Nephron (organoid): ENCODE results near the gene PHLPP1.
A peak's percentile ranks its signal among the peaks of the same experiment; 100 is the strongest.

Experiments
- H3K27ac Mint-ChIP-seq, 3 experiments: 2 replicates each; pipeline ENCODE4 v1.8.0; 2020; ENCODE audit warnings: mixed read lengths in 3 of 3, mild to moderate bottlenecking in 2 of 3, moderate library complexity in 1 of 3
- H3K27me3 Mint-ChIP-seq: 2 replicates; pipeline ENCODE4 v1.8.0; 2021; ENCODE audit warnings: low read depth, mild to moderate bottlenecking, moderate library complexity, mixed read lengths
- H3K36me3 Mint-ChIP-seq: 2 replicates; pipeline ENCODE4 v1.8.0; 2020; ENCODE audit warnings: low read depth, mixed read lengths
- H3K4me1 Mint-ChIP-seq: 2 replicates; pipeline ENCODE4 v1.8.0; 2020; ENCODE audit warnings: mixed read lengths
- H3K4me3 Mint-ChIP-seq, 3 experiments: 2 replicates each; pipeline ENCODE4 v1.8.0; 2020; ENCODE audit warnings: mild to moderate bottlenecking in 3 of 3, mixed read lengths in 3 of 3, moderate library complexity in 2 of 3
- H3K9me3 Mint-ChIP-seq: 2 replicates; pipeline ENCODE4 v1.8.0; 2020; ENCODE audit warnings: mixed read lengths
- TF ChIP-seq, protein P1 (sequence below), 3 experiments: fragments of 200-600 bp; sonication (generic); IDR thresholded peaks; one replicate each; pipeline ENCODE4 v1.5.0; 2021; ENCODE audit warnings: antibody characterized with exemption in 3 of 3; ENCODE audit not compliant: unreplicated experiment in 3 of 3

The PHLPP1 gene

DNA sequence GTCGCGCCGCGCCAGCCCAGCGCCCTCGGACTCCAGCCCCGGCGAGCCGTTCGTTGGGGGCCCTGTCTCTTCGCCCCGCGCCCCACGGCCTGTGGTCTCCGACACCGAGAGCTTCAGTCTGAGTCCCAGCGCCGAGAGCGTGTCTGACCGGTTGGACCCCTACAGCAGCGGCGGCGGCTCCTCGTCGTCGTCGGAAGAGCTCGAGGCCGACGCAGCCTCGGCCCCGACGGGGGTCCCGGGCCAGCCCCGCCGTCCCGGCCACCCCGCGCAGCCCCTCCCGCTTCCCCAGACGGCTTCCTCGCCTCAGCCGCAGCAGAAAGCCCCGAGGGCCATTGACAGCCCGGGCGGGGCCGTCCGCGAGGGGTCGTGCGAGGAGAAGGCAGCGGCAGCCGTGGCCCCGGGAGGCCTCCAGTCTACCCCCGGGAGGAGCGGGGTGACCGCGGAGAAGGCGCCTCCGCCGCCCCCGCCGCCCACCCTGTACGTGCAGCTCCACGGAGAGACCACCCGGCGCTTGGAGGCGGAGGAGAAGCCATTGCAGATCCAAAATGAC is 1.4 kb downstream of the PHLPP1 start:
- Mint-ChIP-seq H3K27me3 (no peaks in the 10 kb centered on the region), H3K27ac (peak overlapping the region; percentile 70 to 82 (median 81)), H3K4me1 (peaks cover 52% of the 10 kb centered on the region), H3K4me3 (peak overlapping the region; percentile 85 to 94 (median 91)), H3K36me3 (no peaks in the 10 kb centered on the region), H3K9me3 (no peaks in the 10 kb centered on the region)
- TF ChIP-seq, protein P1, sequence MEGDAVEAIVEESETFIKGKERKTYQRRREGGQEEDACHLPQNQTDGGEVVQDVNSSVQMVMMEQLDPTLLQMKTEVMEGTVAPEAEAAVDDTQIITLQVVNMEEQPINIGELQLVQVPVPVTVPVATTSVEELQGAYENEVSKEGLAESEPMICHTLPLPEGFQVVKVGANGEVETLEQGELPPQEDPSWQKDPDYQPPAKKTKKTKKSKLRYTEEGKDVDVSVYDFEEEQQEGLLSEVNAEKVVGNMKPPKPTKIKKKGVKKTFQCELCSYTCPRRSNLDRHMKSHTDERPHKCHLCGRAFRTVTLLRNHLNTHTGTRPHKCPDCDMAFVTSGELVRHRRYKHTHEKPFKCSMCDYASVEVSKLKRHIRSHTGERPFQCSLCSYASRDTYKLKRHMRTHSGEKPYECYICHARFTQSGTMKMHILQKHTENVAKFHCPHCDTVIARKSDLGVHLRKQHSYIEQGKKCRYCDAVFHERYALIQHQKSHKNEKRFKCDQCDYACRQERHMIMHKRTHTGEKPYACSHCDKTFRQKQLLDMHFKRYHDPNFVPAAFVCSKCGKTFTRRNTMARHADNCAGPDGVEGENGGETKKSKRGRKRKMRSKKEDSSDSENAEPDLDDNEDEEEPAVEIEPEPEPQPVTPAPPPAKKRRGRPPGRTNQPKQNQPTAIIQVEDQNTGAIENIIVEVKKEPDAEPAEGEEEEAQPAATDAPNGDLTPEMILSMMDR (IDR thresholded peaks at IDR 0.05; ENCODE audit: unreplicated experiment in 3 of 3) = no peak

DNA sequence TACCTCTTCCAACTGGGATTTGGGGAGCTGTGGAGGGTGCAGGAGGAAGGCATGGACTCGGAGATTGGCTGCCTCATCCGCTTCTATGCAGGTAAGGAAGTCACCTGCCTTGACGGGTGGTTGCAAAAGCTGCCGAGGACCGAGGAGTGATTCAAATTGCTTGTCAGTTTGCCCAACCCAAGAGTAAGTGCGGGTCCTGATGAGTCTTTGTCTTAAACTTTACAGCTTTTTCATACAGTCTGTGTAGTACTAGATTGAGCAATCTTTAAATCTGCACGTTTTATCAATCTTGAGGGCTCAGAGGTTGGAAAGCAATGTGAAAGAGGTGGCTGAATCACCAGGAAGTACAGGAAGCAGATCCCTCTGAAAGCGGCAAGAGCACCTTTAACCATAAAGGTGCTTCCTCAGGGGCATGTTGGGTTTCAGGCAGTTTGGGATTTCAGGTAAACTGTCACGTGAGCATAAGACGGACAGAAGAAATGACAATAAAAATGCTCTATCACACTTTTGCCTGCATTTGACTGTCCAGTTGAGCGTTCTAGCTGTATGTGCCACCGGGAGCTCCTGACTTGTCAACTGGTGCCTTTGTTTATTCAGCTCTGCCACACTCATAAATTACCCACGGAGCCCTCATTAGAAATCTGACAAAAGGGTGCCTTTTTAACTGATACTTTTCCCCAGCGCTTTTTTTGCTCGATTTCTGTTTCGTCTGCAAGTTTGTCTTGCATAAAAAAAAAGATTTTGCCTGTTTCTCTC is 2.0 kb downstream of the PHLPP1 start:
- Mint-ChIP-seq H3K9me3 (no peaks in the 10 kb centered on the region), H3K4me1 (peaks cover 58% of the 10 kb centered on the region), H3K27me3 (no peaks in the 10 kb centered on the region), H3K27ac (peak overlapping the region; percentile 70 to 82 (median 81)), H3K4me3 (peak overlapping the region; percentile 85 to 94 (median 91)), H3K36me3 (no peaks in the 10 kb centered on the region)
- TF ChIP-seq, protein P1 (IDR thresholded peaks at IDR 0.05; ENCODE audit: unreplicated experiment in 3 of 3) = no peak

DNA sequence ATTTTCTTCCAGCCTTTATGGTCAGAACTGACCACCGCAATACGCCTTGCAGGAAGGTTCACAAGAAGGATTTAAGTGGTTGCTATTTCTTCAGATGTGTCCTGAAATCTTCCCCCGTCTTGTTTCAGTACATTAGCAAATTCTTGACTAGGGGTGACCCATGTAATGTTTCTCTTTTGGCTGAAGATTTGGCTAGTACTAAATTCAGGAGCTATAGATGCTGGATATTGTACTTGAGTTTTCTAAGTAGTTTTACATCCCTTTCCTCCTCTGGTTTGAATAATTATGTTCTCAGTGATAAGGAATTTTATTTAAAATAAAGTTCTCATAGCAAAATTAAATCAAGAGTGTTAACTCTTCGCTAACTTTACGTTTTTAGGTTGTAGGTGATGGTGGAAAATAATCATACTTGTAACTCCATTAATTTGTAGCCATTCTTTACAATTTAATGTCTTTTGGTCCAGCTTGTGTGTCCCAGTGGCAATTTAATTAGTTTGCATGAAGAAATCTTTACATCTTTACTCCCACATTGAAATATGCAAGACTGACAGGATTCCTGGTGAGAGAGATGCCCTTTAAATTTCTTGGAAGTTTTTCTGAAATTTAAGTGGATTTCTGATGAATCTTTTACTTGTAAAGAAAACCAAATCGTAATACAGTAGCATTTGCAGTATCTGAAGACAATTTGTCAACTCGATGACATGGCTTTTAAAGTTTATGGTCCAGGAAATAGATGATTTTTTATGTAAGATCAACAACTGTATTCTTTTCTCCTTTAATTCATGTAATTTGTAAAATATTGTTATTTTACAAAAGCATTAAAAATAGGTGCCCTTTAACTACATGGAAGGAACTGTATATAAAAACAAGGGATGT is 2.8 kb downstream of the PHLPP1 start:
- Mint-ChIP-seq H3K27me3 (no peaks in the 10 kb centered on the region), H3K27ac (peak overlapping the region; percentile 70 to 82 (median 81)), H3K4me1 (peaks cover 58% of the 10 kb centered on the region), H3K36me3 (no peaks in the 10 kb centered on the region), H3K9me3 (no peaks in the 10 kb centered on the region), H3K4me3 (peak overlapping the region; percentile 85 to 94 (median 91))
- TF ChIP-seq, protein P1 (IDR thresholded peaks at IDR 0.05; ENCODE audit: unreplicated experiment in 3 of 3) = no peak

DNA sequence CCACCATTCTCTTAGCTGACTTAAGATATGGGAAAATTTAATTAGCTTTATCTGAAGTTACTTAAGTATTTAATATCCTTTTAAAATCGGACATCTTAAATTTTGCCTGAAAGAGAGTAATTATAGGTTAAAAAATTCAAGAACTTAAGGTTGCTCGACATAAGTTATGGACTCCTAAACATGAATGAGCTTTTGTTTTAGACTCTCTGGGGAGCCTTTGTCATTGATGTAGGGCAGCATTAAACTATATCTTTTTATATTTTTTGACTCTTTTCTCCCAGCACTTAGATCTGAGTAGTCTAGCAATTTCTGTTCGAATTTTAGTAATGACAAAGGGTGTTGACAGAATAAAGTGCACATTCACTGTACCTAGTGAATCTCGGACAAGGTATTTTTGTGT is 4.7 kb downstream of the PHLPP1 start:
- H3K4me3 Mint-ChIP-seq = peak overlapping the region in 2 of 3 experiments; percentile 85 to 94
- H3K27me3 Mint-ChIP-seq = peaks cover 4% of the 10 kb centered on the region
- peaks cover 66% of the 10 kb centered on the region for H3K4me1 Mint-ChIP-seq
- TF ChIP-seq, protein P1 (IDR thresholded peaks at IDR 0.05; ENCODE audit: unreplicated experiment in 3 of 3) = no peak
- no peak overlapping the region for H3K27ac Mint-ChIP-seq
- H3K36me3 Mint-ChIP-seq = no peaks in the 10 kb centered on the region
- H3K9me3 Mint-ChIP-seq = no peaks in the 10 kb centered on the region

DNA sequence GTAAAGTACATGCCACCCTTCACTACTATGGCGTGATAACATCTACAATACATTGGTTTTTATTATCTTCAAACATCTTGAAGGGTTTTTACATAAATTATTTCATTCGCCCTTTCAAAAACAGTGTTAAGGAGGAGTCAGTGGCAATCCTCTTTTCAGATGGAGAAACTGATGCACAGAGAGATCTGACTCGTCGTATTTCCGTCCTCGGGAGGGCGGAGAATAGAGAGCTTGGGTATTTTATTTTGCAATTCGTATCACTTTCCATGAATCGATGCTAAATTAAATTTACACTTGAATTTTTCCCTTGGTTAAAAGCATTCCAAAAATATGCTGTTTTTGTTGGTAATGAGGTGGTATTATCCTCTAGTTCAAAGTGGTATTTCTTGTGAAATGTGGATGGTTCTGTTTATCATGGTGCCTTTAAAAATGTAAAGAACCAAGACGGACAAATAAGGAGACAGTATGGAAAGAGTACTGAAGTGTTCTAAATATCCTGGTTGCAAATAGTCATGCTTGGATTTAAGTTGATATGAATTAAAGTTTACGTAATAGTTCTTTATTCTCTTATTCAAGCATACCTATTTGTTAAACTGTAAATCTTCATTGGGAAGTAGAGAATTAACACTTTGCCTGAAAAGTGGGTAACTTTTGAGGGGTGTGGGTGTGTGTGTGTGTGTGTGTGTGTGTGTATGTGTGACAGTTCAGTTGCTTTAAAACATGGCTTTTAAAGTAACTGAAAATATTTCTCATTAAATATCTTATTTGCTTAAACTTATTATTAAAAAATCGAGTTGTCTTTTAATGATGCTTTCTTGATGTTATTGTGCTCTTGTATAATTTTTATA is 5.6 kb downstream of the PHLPP1 start:
- peaks cover 73% of the 10 kb centered on the region for H3K4me1 Mint-ChIP-seq
- H3K9me3 Mint-ChIP-seq = no peaks in the 10 kb centered on the region
- peaks cover 4% of the 10 kb centered on the region for H3K27me3 Mint-ChIP-seq
- peaks cover 3% of the 10 kb centered on the region for H3K36me3 Mint-ChIP-seq
- peak overlapping the region in 1 of 3 experiments; percentile 20 for H3K4me3 Mint-ChIP-seq
- no peak overlapping the region for H3K27ac Mint-ChIP-seq
- TF ChIP-seq, protein P1 (IDR thresholded peaks at IDR 0.05; ENCODE audit: unreplicated experiment in 3 of 3) = no peak
